Duodenal mucosa (tissue), 2 donors: ENCODE data around the gene HSPB6.
A peak's percentile ranks its signal among the peaks of the same experiment; 100 is the strongest.
"Not testable (repeated sequence)": the region's sequence is repeated elsewhere in the genome, so short reads cannot be mapped to it uniquely, and the experiment has no call there.

Source experiments
- H3K27ac ChIP-seq: one replicate; pipeline ENCODE4 v1.7.0; 2013; ENCODE audit warnings: low read depth, low read length
- H3K27me3 ChIP-seq, 2 donors: one replicate each; pipeline ENCODE4 v1.7.0; 2013; ENCODE audit warnings: low read length in 2 of 2, control low read depth in 1 of 2; ENCODE audit not compliant: insufficient read depth in 2 of 2, control insufficient read depth in 1 of 2
- H3K36me3 ChIP-seq, 2 donors: one replicate each; pipeline ENCODE4 v1.7.0; 2013; ENCODE audit warnings: low read length in 2 of 2, control low read depth in 1 of 2; ENCODE audit not compliant: insufficient read depth in 2 of 2, control insufficient read depth in 1 of 2
- H3K4me1 ChIP-seq, 2 donors: one replicate each; pipeline ENCODE4 v1.7.0; 2013; ENCODE audit warnings: low read length in 2 of 2, control low read depth in 1 of 2; ENCODE audit not compliant: insufficient read depth in 2 of 2, control insufficient read depth in 1 of 2
- H3K4me3 ChIP-seq, 2 donors: one replicate each; pipeline ENCODE4 v1.7.0; 2013; ENCODE audit warnings: low read length in 2 of 2, low read depth in 1 of 2
- H3K9ac ChIP-seq, 2 donors: one replicate each; pipeline ENCODE4 v1.7.0; 2013; ENCODE audit warnings: low read length in 2 of 2, low read depth in 1 of 2
- H3K9me3 ChIP-seq, 2 donors: one replicate each; pipeline ENCODE4 v1.7.0; 2013; ENCODE audit warnings: low read length in 2 of 2, control low read depth in 1 of 2; ENCODE audit not compliant: control insufficient read depth in 1 of 2

The HSPB6 gene

DNA sequence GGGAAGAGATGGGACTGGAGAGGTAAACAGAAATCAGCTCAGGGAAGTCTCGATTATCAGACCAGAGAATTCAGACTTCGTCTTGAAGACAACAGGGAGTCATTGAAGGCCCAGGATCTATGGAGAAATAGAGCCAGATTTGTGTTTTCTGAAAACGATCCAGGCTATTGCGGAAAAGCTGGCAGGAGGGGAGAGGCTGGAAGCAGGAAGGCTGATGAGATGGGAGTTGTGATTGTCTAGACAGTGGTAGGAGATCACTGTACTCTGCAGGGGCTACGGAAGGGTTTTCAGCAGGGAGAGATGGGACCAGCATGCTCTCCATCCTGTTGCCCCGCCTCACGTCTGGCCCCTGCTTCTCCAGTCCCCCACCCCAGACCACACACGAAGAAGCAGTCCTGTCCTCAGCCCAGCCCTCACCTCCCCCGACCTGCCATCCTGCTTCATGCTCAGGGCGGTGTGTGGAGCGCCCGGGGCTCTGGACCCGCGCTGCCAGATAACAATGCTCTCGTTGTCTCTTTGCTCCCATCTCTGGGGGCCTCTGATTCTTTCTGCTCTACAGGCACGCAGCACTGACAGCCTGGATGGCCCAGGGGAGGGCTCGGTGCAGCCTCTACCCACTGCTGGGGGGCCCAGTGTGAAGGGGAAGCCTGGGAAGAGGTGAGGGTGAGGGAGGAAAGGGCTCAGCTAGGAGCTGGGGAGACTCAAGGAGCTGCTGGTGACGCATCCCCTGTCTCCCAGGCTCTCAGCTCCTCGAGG lies 20.4 kb upstream of the HSPB6 start:
- H3K9me3 ChIP-seq, result no peaks in the 10 kb centered on the region
- H3K36me3 ChIP-seq, result peaks cover 0 to 6% of the 10 kb centered on the region in 2 donors
- H3K4me3 ChIP-seq, result no peak overlapping the region
- peaks cover 12 to 14% of the 10 kb centered on the region in 2 donors for H3K4me1 ChIP-seq
- no peak overlapping the region for H3K9ac ChIP-seq
- H3K27me3 ChIP-seq, result no peaks in the 10 kb centered on the region
- H3K27ac ChIP-seq, result no peak overlapping the region

DNA sequence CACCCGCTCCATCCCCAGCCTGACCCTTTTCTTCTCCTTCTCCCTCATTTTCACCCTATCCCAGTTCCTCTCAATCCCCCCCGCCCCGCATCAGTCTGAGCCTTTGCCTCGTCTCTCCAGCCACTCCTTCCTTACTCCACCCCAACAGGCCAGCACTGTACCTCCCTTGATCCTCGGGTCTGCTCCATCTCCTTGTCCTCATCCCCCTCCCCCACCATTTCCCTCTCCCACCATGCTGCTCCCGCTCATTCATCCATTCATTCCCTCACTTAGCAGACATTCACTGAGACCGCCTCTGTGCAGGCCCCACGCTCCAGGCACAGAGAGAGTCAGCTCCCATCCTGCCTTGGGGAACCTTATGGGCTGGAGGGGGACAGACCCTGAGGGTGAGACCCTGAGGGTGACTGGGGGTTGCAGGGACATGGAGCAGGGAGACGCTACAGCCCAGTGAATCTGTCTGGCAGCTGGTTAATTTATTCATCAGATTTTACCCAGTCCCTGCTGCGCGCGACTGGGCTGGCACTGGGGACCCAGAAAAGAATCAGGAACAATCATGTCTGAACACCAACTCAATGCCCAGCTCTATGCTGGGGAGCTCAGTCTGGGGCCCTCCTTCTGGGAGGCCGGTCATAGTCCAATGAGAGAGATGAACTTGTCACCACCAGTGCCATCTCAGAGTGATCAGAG lies 19.4 kb upstream of the HSPB6 start:
- H3K9me3 ChIP-seq, result no peaks in the 10 kb centered on the region
- no peaks in the 10 kb centered on the region for H3K27me3 ChIP-seq
- H3K9ac ChIP-seq, result peak overlapping the region; percentile 32 to 48
- peak overlapping the region; percentile 58 to 68 for H3K4me3 ChIP-seq
- no peak overlapping the region for H3K27ac ChIP-seq
- peaks cover 0 to 6% of the 10 kb centered on the region in 2 donors for H3K36me3 ChIP-seq
- H3K4me1 ChIP-seq, result peaks cover 12 to 14% of the 10 kb centered on the region in 2 donors

DNA sequence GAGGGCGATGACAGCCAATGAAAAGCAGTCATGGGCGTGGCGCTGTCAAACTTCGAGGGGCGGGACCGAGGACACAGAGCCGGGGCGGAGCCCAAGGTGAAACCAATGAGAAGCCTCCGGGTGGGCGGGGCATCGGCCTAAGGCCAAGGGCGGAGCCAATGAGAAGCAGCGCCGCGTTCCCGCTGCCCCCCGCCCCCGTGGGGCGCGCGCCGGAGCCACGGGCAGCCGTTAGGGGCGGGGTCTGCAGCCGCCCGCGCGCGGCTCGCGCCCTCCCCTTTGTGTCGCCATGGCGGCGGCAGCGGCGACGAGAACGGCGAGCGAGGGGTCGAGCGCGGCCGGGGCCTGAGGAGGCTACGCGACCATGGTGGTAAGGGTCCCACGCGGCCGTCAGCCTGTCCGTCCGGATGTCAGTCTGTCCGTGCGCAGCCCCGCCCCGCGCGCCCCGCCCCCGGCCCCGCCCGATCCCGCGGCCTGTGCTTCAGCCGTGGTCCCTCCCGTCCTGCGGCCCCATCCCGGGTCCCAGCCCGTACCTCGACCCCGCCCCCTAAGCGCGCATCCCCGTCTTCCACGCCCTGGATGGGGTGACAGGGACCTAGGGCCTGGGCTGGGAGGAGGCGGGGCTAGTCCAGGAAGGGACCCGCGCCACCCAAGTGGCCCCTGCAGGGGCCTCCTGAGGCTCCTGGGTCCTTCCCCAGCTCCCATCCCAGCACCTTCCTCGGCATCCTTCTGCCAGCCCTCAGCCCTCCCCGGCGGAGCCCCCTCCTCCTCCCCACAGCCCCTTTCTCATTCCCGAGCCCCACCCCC lies 18.7 kb upstream of the HSPB6 start, which contains the start of gene ARHGAP33:
Gene ARHGAP33 (plus strand): TSS at position 267 of the 804 bp plus-strand sequence. CDS start 95 bp downstream, at position 362.
- Histone ChIP-seq H3K4me1 (peaks cover 12 to 14% of the 10 kb centered on the region in 2 donors), H3K27me3 (no peaks in the 10 kb centered on the region), H3K4me3 (peak within 1 kb of the TSS; percentile 58 to 68), H3K9ac (peak within 1 kb of the TSS; percentile 32 to 48), H3K9me3 (no peaks in the 10 kb centered on the region), H3K27ac (no peak within 1 kb of the TSS), H3K36me3 (peaks cover 0 to 6% of the 10 kb centered on the region in 2 donors)

DNA sequence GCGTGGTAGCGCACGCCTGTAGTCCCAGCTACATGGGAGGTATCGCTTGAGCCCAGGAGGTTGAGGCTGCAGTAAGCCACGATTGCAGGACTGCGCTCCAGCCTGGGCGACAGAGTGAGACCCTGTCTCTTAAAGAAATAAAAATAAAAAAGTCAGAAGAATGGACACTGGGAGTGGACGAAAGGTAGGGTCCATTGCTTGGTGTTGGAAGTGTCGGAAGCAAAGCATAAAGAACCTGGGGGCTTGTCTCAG lies 18.1 kb upstream of the HSPB6 start:
- H3K27ac ChIP-seq, result no peak overlapping the region
- H3K4me3 ChIP-seq, result peak overlapping the region; percentile 58 to 68
- H3K9me3 ChIP-seq, result no peaks in the 10 kb centered on the region
- H3K4me1 ChIP-seq, result peaks cover 12 to 14% of the 10 kb centered on the region in 2 donors
- peaks cover 0 to 5% of the 10 kb centered on the region in 2 donors for H3K36me3 ChIP-seq
- H3K9ac ChIP-seq, result no peak overlapping the region
- H3K27me3 ChIP-seq, result no peaks in the 10 kb centered on the region

DNA sequence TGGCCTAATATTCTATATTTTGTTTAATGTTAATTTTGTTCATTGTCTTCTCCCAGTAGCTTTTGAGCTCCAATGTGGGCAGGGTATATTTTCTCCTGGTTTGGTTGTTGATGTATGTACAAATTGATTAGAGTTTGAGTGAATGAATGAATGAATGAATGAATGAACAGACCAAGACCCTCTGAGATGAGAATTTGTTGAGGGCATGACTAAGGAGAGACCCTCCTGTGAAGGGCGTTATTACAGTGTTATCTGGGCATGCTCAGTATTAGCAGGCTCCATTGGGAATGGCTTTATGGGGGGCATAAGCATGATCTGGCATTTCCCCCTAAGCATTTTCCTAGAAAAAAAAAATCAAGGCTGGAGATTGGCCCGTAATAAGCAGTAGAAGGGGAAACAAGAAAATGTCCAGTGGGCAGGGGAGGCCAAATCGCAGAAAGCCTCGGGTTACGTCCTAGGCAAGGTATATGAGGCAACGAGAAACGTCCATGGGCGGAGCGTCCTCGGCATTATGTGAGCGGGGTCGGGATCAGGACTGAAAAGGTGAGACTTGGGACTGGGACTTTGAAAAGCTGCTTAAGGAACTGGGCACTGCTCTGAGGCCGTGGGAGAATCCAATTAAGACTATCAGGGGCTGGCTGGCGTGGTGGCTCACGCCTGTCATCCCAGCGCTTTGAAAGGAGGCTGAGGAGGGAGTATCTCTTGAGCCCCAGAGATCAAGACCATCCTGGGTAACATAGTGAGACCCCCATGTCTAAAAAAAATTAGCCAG lies 17.6 kb upstream of the HSPB6 start:
- H3K4me1 ChIP-seq, result peaks cover 12 to 14% of the 10 kb centered on the region in 2 donors
- no peaks in the 10 kb centered on the region for H3K9me3 ChIP-seq
- no peak overlapping the region for H3K27ac ChIP-seq
- H3K36me3 ChIP-seq, result peaks cover 0 to 4% of the 10 kb centered on the region in 2 donors
- H3K4me3 ChIP-seq, result peak overlapping the region; percentile 58 to 68
- H3K9ac ChIP-seq, result no peak overlapping the region
- H3K27me3 ChIP-seq, result no peaks in the 10 kb centered on the region

DNA sequence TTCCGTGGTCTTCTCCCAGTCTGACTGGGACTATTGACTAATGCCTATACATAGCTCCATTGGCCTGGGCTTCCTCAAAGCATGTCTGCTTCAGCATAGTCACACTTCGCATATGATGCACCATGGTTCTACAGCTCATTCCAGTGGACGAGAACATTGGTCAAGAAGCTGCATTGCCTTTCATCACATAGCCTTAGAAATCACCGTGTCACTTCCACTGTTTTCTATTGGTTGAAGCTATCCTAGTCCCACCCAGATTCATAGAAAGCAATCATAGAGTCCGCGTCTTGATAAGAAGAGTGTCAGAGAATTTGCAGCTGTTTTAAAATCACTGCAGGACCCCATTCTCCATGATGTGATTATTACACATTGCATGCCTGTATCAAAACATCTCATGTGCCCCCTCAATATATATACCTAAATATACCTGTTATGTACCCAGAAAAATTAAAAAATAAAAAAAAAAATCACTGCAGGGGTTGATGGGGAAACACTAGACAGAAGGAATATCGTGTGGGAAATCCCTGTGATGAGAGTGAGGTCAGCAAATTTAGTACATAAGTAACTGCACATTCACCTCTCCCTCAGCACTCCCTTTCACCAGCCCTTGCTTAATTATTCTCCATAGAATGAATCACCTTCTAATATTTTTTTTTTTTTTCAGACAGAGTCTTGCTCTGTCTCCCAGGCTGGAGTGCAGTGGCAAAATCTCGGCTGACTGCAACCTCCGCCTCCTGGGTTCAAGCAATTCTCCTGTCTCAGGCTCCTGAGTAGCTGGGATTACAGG lies 16.4 kb upstream of the HSPB6 start:
- no peaks in the 10 kb centered on the region for H3K27me3 ChIP-seq
- no peak overlapping the region for H3K9ac ChIP-seq

DNA sequence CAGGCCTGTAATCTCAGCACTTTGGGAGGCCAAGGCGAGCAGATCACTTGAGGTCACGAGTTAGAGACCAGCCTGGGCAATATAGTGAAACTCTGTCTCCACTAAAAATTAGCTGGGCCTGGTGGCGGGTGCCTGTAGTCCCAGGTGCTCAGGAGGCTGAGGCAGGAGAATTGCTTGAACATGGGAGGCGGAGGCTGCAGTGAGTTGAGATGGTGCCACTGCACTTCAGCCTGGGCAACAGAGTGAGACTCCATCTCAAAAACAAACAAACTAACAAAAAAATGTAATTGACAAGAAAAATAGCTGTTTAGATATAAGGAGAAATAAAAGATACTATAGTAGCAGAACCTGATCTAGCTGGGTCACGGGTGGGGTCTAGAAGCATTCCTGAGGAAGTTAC lies 15.5 kb upstream of the HSPB6 start:
- H3K27ac ChIP-seq, H3K27me3 ChIP-seq, H3K4me3 ChIP-seq, H3K36me3 ChIP-seq, H3K9me3 ChIP-seq, H3K9ac ChIP-seq: not testable (repeated sequence)
- peaks cover 12 to 14% of the 10 kb centered on the region in 2 donors for H3K4me1 ChIP-seq

More for the DNA sequence above, 16.4 kb upstream of the HSPB6 start:
- H3K4me3 ChIP-seq, result no peak overlapping the region
- H3K4me1 ChIP-seq, result peaks cover 12 to 14% of the 10 kb centered on the region in 2 donors
- no peaks in the 10 kb centered on the region for H3K9me3 ChIP-seq
- no peak overlapping the region for H3K27ac ChIP-seq
- H3K36me3 ChIP-seq, result peaks cover 0 to 3% of the 10 kb centered on the region in 2 donors

DNA sequence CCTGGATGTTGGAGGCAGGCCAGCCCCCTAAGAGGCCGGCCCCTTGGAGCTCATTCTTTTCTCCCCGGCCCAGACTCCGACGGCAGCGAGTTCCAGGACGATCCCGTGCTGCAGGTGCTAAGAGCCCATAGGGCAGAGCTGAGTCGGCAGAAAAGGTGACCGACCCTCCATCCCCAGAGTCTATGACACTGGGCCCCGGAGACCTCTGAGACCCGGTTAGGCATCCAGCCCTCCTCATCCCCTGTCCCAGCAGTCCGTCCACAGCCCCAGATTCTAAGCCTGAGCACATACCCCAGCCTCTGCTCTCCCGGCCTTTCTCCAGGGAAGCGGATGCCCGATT lies 11.2 kb upstream of the HSPB6 start:
- no peak overlapping the region for H3K9ac ChIP-seq
- no peaks in the 10 kb centered on the region for H3K4me1 ChIP-seq
- no peaks in the 10 kb centered on the region for H3K27me3 ChIP-seq
- no peaks in the 10 kb centered on the region for H3K9me3 ChIP-seq
- peaks cover 5 to 16% of the 10 kb centered on the region in 2 donors for H3K36me3 ChIP-seq
- no peak overlapping the region for H3K4me3 ChIP-seq
- no peak overlapping the region for H3K27ac ChIP-seq

DNA sequence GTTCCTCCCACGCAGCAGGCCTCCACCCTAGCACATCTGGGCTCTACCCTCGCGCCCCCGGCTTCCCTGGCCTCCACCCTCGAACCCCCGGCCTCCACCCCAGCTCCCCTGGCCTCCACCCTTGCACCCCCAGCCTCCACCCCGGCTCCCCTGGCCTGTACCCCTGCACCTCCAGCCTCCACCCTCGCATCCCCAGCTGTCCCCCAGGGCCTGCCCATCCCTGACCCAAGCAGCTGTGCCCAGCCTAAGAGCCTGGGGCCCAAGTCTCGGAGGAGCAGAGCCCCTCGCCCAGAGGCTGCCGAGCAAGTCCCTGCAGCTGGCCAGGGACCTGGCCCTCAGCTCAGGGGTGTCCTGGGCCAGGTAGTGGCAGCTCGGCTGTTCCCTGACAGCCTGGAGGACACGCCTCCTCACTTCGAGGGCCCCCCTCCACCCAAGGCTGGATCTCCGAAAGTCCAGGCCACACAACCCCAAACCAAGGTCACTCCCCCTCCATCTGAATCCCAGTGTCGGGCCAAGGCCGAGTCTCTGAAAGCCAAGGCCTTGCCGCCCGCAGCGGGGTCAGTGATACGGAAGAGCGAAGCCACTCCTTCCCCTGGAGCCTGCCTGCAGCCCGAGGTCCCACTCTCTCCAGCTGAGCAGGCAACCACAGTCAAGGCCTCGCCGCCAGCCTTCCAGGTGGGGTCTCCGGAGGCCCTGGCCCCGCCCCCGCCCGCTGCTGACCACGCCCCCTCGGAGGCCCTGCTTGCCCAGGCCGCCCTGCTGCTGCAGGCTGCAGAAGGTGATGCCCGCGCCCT lies 10.7 kb upstream of the HSPB6 start:
- Histone ChIP-seq H3K9me3 (no peaks in the 10 kb centered on the region), H3K36me3 (peaks cover 5 to 16% of the 10 kb centered on the region in 2 donors), H3K4me1 (no peaks in the 10 kb centered on the region), H3K9ac (no peak overlapping the region), H3K4me3 (no peak overlapping the region), H3K27ac (no peak overlapping the region), H3K27me3 (no peaks in the 10 kb centered on the region)
